HG03103 (cell line): ENCODE measurements around the gene STXBP5.

Source experiments
- ATAC-seq: cut with Tn5 transposase; IDR thresholded peaks from one replicate; pipeline ENCODE4 v1.9.1; 2021; ENCODE audit warnings: low read depth; ENCODE audit not compliant: unreplicated experiment

Gene STXBP5

GRCh38 chr6:147416622-147417021 is 212.4 kb downstream of the STXBP5 start:
- ATAC-seq = no peak

GRCh38 chr6:147417954-147418353 is 213.7 kb downstream of the STXBP5 start:
- no peak for ATAC-seq

GRCh38 chr6:147418523-147418922 is 214.3 kb downstream of the STXBP5 start:
- ATAC-seq = peak; percentile 68

- no peak for ATAC-seq
Observed at GRCh38 chr6:147421903-147422302, 217.7 kb downstream of the STXBP5 start.

GRCh38 chr6:147423111-147423510 is 218.9 kb downstream of the STXBP5 start:
- ATAC-seq = no peak

GRCh38 chr6:147429794-147430193 is 225.6 kb downstream of the STXBP5 start:
- no peak for ATAC-seq

GRCh38 chr6:147430811-147431210 is 226.6 kb downstream of the STXBP5 start:
- ATAC-seq = no peak

GRCh38 chr6:147434076-147434475 is 229.9 kb downstream of the STXBP5 start:
- ATAC-seq = no peak

GRCh38 chr6:147434516-147434915 is 230.3 kb downstream of the STXBP5 start:
- ATAC-seq = no peak

GRCh38 chr6:147437615-147438014 is 233.4 kb downstream of the STXBP5 start:
- no peak for ATAC-seq

GRCh38 chr6:147438758-147439528 is 234.7 kb downstream of the STXBP5 start:
- ATAC-seq = no peak
